Nephron (organoid): ENCODE data around the gene STK16.

Experiments used
- H3K27ac Mint-ChIP-seq, 3 experiments: 2 replicates each; pipeline ENCODE4 v1.8.0; 2020; ENCODE audit warnings: mixed read lengths in 3 of 3, mild to moderate bottlenecking in 2 of 3, moderate library complexity in 1 of 3
- H3K27me3 Mint-ChIP-seq: 2 replicates; pipeline ENCODE4 v1.8.0; 2021; ENCODE audit warnings: low read depth, mild to moderate bottlenecking, moderate library complexity, mixed read lengths
- H3K36me3 Mint-ChIP-seq: 2 replicates; pipeline ENCODE4 v1.8.0; 2020; ENCODE audit warnings: low read depth, mixed read lengths
- H3K4me1 Mint-ChIP-seq: 2 replicates; pipeline ENCODE4 v1.8.0; 2020; ENCODE audit warnings: mixed read lengths
- H3K4me3 Mint-ChIP-seq, 3 experiments: 2 replicates each; pipeline ENCODE4 v1.8.0; 2020; ENCODE audit warnings: mild to moderate bottlenecking in 3 of 3, mixed read lengths in 3 of 3, moderate library complexity in 2 of 3
- H3K9me3 Mint-ChIP-seq: 2 replicates; pipeline ENCODE4 v1.8.0; 2020; ENCODE audit warnings: mixed read lengths
- TF ChIP-seq, protein P1 (sequence below), 3 experiments: fragments of 200-600 bp; sonication (generic); IDR thresholded peaks; one replicate each; pipeline ENCODE4 v1.5.0; 2021; ENCODE audit warnings: antibody characterized with exemption in 3 of 3; ENCODE audit not compliant: unreplicated experiment in 3 of 3

STK16 gene

DNA sequence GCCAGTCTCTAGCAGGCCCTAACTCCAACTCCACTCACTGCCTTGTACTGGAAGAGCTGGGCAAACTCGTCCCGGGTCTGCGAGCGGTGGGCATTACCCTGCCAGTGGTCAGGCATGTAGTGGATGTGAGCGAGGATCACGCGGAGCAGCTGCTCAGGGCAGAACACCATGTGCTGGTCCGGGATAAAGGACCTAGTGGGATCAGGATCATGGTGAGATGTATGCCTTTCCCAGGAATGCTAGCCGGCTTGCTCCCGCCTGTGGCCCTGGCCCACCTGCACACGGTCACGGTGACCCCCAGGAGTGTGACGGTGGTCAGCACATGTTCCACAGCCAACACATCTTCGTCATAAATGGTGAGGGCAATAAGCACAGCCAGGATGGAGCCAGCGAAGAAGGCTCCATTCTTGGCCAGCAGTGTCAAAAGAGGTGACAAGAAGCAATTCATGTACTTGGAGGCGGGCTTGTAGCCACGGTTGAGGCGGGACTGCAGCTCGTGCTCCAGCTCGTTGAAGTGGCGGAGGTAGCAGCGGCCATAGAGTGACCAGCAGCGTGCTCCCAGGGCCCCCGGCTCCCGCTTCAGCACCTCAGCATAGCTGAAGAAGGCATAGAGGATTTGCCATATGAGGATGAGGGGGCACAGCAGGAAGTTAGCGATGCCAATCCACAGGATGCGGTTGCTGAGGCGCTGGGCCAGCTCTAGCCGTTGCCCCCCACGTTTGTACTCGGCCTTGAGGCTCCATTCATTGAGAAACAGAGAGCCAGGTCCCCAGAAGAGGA, 21.3 kb upstream of the STK16 start:
- Mint-ChIP-seq H3K9me3 (no peaks in the 10 kb centered on the region), H3K36me3 (peaks cover 38% of the 10 kb centered on the region), H3K27me3 (no peaks in the 10 kb centered on the region), H3K4me3 (peak overlapping the region; percentile 21 to 73 (median 23)), H3K27ac (no peak overlapping the region), H3K4me1 (peaks cover 43% of the 10 kb centered on the region)
- TF ChIP-seq, protein P1, sequence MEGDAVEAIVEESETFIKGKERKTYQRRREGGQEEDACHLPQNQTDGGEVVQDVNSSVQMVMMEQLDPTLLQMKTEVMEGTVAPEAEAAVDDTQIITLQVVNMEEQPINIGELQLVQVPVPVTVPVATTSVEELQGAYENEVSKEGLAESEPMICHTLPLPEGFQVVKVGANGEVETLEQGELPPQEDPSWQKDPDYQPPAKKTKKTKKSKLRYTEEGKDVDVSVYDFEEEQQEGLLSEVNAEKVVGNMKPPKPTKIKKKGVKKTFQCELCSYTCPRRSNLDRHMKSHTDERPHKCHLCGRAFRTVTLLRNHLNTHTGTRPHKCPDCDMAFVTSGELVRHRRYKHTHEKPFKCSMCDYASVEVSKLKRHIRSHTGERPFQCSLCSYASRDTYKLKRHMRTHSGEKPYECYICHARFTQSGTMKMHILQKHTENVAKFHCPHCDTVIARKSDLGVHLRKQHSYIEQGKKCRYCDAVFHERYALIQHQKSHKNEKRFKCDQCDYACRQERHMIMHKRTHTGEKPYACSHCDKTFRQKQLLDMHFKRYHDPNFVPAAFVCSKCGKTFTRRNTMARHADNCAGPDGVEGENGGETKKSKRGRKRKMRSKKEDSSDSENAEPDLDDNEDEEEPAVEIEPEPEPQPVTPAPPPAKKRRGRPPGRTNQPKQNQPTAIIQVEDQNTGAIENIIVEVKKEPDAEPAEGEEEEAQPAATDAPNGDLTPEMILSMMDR (IDR thresholded peaks at IDR 0.05; ENCODE audit: unreplicated experiment in 3 of 3): no peak

DNA sequence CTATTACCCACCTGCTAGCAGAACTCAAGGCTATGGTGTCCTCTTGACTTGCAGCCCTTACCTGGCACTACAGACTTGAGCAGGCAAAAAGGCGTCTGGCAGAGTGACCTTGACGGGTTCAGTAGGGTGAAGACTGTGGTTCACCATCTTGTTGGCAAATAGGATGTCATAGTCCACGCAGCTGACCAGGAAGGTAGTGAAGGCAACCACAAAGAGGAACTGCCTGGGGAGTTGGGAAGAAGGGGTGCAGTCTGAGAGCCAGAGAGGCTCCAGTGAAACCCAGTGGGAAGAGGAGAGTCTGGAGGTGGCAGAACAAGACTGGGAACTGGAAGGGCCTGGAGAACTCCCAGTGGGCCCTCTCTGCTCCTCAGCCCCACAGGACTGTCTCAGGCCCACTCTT, 19.9 kb upstream of the STK16 start:
- Mint-ChIP-seq H3K4me1 (peaks cover 43% of the 10 kb centered on the region), H3K27me3 (no peaks in the 10 kb centered on the region), H3K9me3 (no peaks in the 10 kb centered on the region), H3K27ac (no peak overlapping the region), H3K4me3 (peak overlapping the region in 2 of 3 experiments; percentile 51 to 64), H3K36me3 (peaks cover 37% of the 10 kb centered on the region)
- TF ChIP-seq, protein P1 (IDR thresholded peaks at IDR 0.05; ENCODE audit: unreplicated experiment in 3 of 3): no peak

DNA sequence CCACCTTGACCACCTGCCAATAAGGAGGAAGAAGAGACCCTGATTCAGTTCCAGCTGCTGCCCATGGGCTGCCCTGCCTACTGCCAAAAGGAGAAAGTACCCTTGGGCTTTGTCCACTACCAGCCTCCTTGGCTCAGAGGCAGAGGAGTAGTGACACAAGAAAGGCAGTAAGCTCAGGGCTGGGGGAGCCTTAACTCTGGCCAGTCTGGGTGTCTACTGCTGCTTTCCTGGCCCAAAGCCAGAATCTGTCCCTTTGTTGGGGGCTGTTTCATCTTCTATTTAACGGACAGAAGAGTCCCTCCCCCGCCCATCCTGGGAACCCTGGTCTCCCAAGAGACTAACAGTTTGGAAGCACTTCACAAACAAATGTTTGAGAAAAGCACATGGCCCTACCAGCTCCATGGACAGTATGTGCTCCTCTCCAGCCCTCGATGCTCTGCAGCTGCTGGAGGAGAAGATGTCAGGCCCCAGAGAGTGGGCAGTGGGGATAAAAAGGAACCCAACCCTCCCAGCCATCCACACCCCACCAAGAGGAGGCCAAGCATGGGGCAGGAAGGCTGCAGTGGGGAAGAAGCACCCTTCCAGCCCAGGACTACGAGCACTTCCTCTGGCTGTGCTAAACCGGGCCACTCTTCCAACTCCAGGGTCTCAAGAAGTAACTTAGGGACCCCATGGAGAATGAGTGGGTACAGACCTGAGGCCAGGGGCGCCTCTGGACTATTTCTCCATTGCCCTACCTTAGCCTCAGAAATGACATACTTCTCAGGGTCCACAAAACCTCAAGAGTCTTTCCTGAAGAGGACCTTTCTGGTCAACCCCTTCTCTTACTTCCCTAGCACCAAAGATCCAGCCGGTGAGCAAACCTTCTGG, 17.0 kb upstream of the STK16 start:
- no peaks in the 10 kb centered on the region for H3K27me3 Mint-ChIP-seq
- H3K4me1 Mint-ChIP-seq: peaks cover 33% of the 10 kb centered on the region
- TF ChIP-seq, protein P1 (IDR thresholded peaks at IDR 0.05; ENCODE audit: unreplicated experiment in 3 of 3): no peak
- H3K9me3 Mint-ChIP-seq: no peaks in the 10 kb centered on the region
- H3K27ac Mint-ChIP-seq: peak overlapping the region; percentile 45 to 62 (median 51)
- peaks cover 45% of the 10 kb centered on the region for H3K36me3 Mint-ChIP-seq
- peak overlapping the region; percentile 80 to 85 (median 84) for H3K4me3 Mint-ChIP-seq

DNA sequence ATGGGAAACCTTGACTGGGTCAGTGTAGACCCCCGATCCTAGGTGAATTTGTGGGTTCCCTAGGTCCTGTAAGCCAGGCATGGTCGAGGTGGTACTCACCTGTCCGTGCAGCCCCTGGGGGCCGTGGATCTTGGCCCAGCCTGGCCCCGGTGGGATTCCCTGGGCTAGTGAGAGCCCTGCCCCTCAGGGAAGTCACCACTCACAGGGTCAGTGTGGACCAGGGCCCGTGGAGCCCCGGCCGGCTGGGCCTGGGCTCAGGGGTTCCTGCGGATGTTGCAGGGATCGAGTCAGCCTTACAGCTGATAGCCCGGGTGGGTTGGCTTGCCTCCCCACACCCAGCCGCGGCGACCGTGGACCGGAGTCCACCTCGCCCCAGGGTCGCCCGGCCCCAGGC, 16.4 kb upstream of the STK16 start:
- H3K27me3 Mint-ChIP-seq: no peaks in the 10 kb centered on the region
- peaks cover 45% of the 10 kb centered on the region for H3K36me3 Mint-ChIP-seq
- TF ChIP-seq, protein P1 (IDR thresholded peaks at IDR 0.05; ENCODE audit: unreplicated experiment in 3 of 3): no peak
- H3K4me3 Mint-ChIP-seq: peak overlapping the region; percentile 80 to 85 (median 84)
- peak overlapping the region in 2 of 3 experiments; percentile 97 to 98 for H3K27ac Mint-ChIP-seq
- H3K4me1 Mint-ChIP-seq: peaks cover 33% of the 10 kb centered on the region
- no peaks in the 10 kb centered on the region for H3K9me3 Mint-ChIP-seq

DNA sequence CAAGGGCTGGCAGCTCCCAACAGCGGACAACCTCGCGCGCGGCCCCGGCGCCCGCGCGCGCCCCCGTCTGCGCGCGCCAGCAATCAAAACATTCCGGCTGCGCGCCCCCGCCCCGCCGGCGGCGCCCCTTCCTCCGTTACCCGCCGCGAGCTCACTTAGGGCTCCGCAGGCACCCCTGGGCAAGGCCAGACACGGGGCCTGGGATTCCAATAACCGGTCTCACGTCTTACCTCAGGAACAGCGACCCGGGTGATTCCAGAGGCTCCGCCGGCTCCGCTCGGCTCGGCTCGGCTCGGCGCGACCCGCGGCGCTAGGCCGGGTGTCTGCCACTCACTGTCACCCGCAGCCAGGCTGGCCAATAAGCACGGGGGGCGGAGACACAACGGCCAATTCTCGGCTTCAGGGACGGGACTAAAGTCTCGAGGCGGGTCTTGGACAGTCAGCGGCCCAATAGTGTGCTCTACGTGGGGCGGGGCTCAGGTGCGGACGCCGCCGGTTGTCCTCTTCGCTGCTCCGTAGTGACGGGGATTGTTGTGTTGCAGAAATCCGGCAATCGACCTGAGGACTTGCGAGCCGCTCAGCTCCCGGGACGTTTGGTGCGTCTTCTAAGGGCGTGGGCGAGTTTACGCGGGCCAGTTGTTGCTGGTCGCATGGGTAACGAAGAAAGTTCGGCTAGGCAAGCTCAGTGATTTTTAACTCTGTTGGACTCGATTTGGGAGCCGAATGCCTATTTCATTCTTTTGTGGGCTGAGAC, 15.8 kb upstream of the STK16 start, which contains the start of the genes ANKZF1 and ATG9A:
TSS of gene ANKZF1 (plus strand) at position 502 of the 754 bp plus-strand sequence. CDS start 452 bp downstream, outside the sequence.
TSS of gene ATG9A (minus strand) at position 332 of the 754 bp plus-strand sequence. CDS start 1,612 bp downstream, outside the sequence.
- peaks cover 45% of the 10 kb centered on the region for H3K36me3 Mint-ChIP-seq
- H3K4me1 Mint-ChIP-seq: peaks cover 33% of the 10 kb centered on the region
- H3K27me3 Mint-ChIP-seq: no peaks in the 10 kb centered on the region
- no peaks in the 10 kb centered on the region for H3K9me3 Mint-ChIP-seq
- H3K27ac Mint-ChIP-seq: peak within 1 kb of the TSS; percentile 97 to 98 (median 97)
- peak within 1 kb of the TSS; percentile 93 to 100 (median 99) for H3K4me3 Mint-ChIP-seq
- TF ChIP-seq, protein P1 (IDR thresholded peaks at IDR 0.05; ENCODE audit: unreplicated experiment in 3 of 3): no peak
